ENCODE data around the gene CRY2. TPM values are rescaled to one million over a fixed set of nuclear protein-coding genes. Genes with fewer than 3 reads are reported as not detected.
"Not testable (repeated sequence)": the region's sequence is repeated elsewhere in the genome, so short reads cannot be mapped to it uniquely, and the experiment has no call there.

The CRY2 gene
- total RNA-seq, 1 experiment from 2014 or later, result 8.1 TPM

DNA sequence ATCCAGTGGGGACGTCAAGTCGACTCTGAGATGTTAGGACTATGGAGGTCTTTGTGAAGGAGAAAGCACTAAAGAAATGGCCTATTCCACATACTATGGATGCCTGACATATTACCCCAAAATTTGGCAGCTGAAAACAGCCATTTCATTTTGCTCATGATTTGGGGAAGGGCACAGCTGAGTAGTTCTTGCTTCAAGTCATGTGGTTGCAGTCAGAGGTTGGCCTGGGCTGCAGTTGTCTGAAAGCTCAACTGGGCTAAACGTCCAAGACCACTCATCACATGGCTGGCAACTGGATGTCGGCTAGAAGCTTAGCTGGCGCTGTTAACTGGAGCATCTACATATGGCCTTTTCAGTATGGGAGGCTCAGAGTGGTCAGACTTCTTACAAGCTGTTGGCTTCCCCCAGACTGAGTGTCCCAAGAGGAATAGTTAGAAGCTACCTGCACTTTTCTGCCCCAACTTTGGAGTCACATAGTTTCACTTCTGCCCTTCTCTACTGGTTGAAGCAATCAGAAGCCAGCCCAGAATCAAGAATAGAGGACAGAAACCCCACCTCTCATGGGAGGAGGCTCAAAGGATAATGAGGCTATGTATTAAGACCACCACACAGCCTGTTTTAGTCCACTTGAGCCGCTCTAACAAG is 28.2 kb upstream of the CRY2 start:
- ChIA-PET POLR2A (interaction anchor here (4.8 kb wide), 1 partner anchor 13 kb away, joined by 20 read pairs; the partner anchor contains the start of gene SLC35C1), CTCF (interaction anchor here (1.1 to 1.3 kb wide), 2 partner anchors 9 to 27 kb away, joined by 3 read pairs; no protein-coding TSS in a partner anchor)
- Mint-ChIP-seq H3K4me1 (ENCODE audit: insufficient read depth, unreplicated experiment) (peaks cover 5% of the 10 kb centered on the region), H3K4me3 (ENCODE audit: unreplicated experiment) (no peak overlapping the region), H3K27me3 (ENCODE audit: insufficient read depth, unreplicated experiment) (no peaks in the 10 kb centered on the region), H3K27ac (ENCODE audit: low read depth, unreplicated experiment) (no peak overlapping the region), H3K36me3 (ENCODE audit: insufficient read depth, unreplicated experiment) (peaks cover 2% of the 10 kb centered on the region), H3K9me3 (ENCODE audit: unreplicated experiment) (no peaks in the 10 kb centered on the region)
- TF ChIP-seq, protein P1, sequence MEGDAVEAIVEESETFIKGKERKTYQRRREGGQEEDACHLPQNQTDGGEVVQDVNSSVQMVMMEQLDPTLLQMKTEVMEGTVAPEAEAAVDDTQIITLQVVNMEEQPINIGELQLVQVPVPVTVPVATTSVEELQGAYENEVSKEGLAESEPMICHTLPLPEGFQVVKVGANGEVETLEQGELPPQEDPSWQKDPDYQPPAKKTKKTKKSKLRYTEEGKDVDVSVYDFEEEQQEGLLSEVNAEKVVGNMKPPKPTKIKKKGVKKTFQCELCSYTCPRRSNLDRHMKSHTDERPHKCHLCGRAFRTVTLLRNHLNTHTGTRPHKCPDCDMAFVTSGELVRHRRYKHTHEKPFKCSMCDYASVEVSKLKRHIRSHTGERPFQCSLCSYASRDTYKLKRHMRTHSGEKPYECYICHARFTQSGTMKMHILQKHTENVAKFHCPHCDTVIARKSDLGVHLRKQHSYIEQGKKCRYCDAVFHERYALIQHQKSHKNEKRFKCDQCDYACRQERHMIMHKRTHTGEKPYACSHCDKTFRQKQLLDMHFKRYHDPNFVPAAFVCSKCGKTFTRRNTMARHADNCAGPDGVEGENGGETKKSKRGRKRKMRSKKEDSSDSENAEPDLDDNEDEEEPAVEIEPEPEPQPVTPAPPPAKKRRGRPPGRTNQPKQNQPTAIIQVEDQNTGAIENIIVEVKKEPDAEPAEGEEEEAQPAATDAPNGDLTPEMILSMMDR (IDR thresholded peaks at IDR 0.05; ENCODE audit: unreplicated experiment), result no peak
- no TSS peak for BruUV-seq (replicated peaks)
- DNase-seq (ENCODE audit: unreplicated experiment), result no peak
- intact Hi-C loops (cut with micrococcal nuclease), result no loop called here

DNA sequence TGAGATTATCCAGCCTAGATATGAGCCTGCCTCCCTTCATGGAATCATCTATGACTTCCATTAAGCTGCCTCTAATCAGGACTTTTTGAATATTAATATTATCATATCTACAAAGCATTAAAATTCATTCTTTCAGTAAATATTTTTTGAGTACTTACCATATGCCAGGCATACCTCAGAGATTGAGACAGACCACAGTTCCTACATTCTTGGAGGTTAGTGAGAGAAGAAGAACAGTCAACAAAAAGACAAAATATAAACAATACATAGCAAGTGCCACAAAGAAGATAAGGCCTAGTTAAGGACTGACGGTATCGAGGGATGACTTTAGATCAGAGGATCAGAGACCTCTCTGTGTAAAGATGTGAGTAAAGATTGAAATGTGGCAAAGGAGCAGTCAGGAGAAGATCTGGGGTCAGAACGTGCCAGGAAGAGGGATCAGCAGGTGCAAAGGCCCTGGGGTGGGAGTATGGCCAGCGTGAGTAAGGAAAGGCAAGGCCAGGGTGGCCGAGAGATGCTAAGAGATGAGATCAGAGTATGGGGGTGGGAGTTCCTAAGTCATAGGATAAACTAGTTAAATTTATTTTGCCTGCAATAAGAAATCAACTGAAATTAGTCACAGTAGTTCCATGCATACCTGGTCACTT is 26.9 kb upstream of the CRY2 start:
- TF ChIP-seq, protein P1 (IDR thresholded peaks at IDR 0.05; ENCODE audit: unreplicated experiment), result no peak
- POLR2A ChIA-PET, result interaction anchor here (4.8 kb wide), 1 partner anchor 14 kb away, joined by 20 read pairs; the partner anchor contains the start of gene SLC35C1
- BruUV-seq (replicated peaks), result no TSS peak
- intact Hi-C loops (cut with micrococcal nuclease), result no loop called here
- Mint-ChIP-seq H3K27ac (ENCODE audit: low read depth, unreplicated experiment) (no peak overlapping the region), H3K9me3 (ENCODE audit: unreplicated experiment) (no peaks in the 10 kb centered on the region), H3K4me3 (ENCODE audit: unreplicated experiment) (no peak overlapping the region), H3K36me3 (ENCODE audit: insufficient read depth, unreplicated experiment) (no peaks in the 10 kb centered on the region), H3K27me3 (ENCODE audit: insufficient read depth, unreplicated experiment) (peaks cover 5% of the 10 kb centered on the region), H3K4me1 (ENCODE audit: insufficient read depth, unreplicated experiment) (peaks cover 5% of the 10 kb centered on the region)
- CTCF ChIA-PET, result interaction anchor here (0.6 to 1.3 kb wide), 4 partner anchors 8 to 456 kb away, joined by 3 read pairs; no protein-coding TSS in a partner anchor
- no peak for DNase-seq (ENCODE audit: unreplicated experiment)

DNA sequence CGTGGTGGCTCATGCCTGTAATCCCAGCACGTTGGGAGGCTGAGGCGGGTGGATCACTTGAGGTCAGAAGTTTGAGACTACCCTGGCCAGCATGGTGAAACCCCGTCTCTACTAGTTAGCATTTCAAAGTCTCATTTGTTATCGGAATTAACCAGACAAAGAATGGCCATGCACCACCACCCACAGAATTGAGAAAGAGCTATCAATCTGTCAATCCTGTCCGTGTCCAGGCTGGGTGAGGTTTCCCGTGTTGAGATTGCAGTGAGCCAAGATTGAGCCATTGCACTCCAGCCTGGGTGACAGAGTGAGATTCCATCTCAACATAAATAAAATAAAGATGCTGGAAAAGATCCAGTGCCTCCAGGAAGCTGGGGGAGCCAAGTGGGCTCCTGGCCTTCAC is 20.8 kb upstream of the CRY2 start:
- H3K9me3 Mint-ChIP-seq (ENCODE audit: unreplicated experiment); DNase-seq (ENCODE audit: unreplicated experiment); intact Hi-C loops (cut with micrococcal nuclease); BruUV-seq (replicated peaks); POLR2A ChIA-PET; H3K4me3 Mint-ChIP-seq (ENCODE audit: unreplicated experiment); H3K36me3 Mint-ChIP-seq (ENCODE audit: insufficient read depth, unreplicated experiment); H3K27ac Mint-ChIP-seq (ENCODE audit: low read depth, unreplicated experiment); H3K4me1 Mint-ChIP-seq (ENCODE audit: insufficient read depth, unreplicated experiment): not testable (repeated sequence)
- peaks cover 35% of the 10 kb centered on the region for H3K27me3 Mint-ChIP-seq (ENCODE audit: insufficient read depth, unreplicated experiment)
- CTCF ChIA-PET, result interaction anchor here (0.9 kb wide), 1 partner anchor 891 kb away, joined by 3 read pairs; no protein-coding TSS in a partner anchor

DNA sequence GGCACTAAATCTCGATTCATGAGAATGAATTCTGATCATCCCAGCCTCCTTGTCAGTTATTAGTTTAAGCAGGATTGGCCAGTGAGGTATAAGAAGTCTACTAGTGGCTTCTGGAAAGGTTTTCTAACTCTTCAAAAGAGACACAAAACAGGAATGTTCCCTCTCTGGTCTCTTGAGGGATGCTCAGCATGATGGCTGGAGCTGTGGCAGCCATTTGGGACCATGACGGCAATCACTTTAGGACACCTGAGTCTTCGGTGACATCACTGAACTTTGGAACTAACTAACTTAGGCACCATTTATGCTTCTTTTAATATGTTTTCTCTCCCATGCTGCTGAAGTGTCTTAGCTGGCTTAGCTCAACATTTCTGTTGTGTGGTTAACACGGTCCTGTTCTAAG is 20.2 kb upstream of the CRY2 start:
- CTCF ChIA-PET, result interaction anchor here (2.6 kb wide), 1 partner anchor 15 kb away, joined by 11 read pairs; no protein-coding TSS in a partner anchor
- no peaks in the 10 kb centered on the region for H3K4me1 Mint-ChIP-seq (ENCODE audit: insufficient read depth, unreplicated experiment)

More for the DNA sequence above, 20.2 kb upstream of the CRY2 start:
- TF ChIP-seq, protein P1 (IDR thresholded peaks at IDR 0.05; ENCODE audit: unreplicated experiment), result no peak
- BruUV-seq (replicated peaks), result no TSS peak
- no peak overlapping the region for H3K27ac Mint-ChIP-seq (ENCODE audit: low read depth, unreplicated experiment)
- POLR2A ChIA-PET, result no interaction called here
- intact Hi-C loops (cut with micrococcal nuclease), result no loop called here
- H3K36me3 Mint-ChIP-seq (ENCODE audit: insufficient read depth, unreplicated experiment), result peaks cover 6% of the 10 kb centered on the region
- H3K4me3 Mint-ChIP-seq (ENCODE audit: unreplicated experiment), result no peak overlapping the region
- no peak for DNase-seq (ENCODE audit: unreplicated experiment)
- H3K27me3 Mint-ChIP-seq (ENCODE audit: insufficient read depth, unreplicated experiment), result peaks cover 35% of the 10 kb centered on the region
- H3K9me3 Mint-ChIP-seq (ENCODE audit: unreplicated experiment), result no peaks in the 10 kb centered on the region

Measured in MCF 10A (cell line).